Ishikawa (cell line): Measurements from ENCODE around the gene ST6GALNAC2.

Experiments used
- CEBPB ChIP-seq: IDR thresholded peaks from 2 replicates; pipeline ENCODE4 v1.6.1; 2012
- CREB1 ChIP-seq: IDR thresholded peaks from 2 replicates; pipeline ENCODE4 v1.6.1; 2012; ENCODE audit warnings: low read depth
- EGR1 ChIP-seq: IDR thresholded peaks from 2 replicates; pipeline ENCODE4 v1.6.1; 2012
- EP300 ChIP-seq: IDR thresholded peaks from 2 replicates; pipeline ENCODE4 v1.6.1; 2012; ENCODE audit warnings: borderline replicate concordance
- FOXM1 ChIP-seq: IDR thresholded peaks from 2 replicates; pipeline ENCODE4 v1.6.1; 2012; ENCODE audit warnings: low read depth, borderline replicate concordance
- MAX ChIP-seq: IDR thresholded peaks from 2 replicates; pipeline ENCODE4 v1.6.1; 2012
- NFIC ChIP-seq: IDR thresholded peaks from 2 replicates; pipeline ENCODE4 v1.6.1; 2012
- RAD21 ChIP-seq: IDR thresholded peaks from 2 replicates; pipeline ENCODE4 v1.6.1; 2012; ENCODE audit warnings: low read depth
- REST ChIP-seq: IDR thresholded peaks from 2 replicates; pipeline ENCODE4 v1.6.1; 2012; ENCODE audit warnings: low read depth, mild to moderate bottlenecking
- TAF1 ChIP-seq: IDR thresholded peaks from 2 replicates; pipeline ENCODE4 v1.6.1; 2012; ENCODE audit warnings: low read depth, mild to moderate bottlenecking
- TCF12 ChIP-seq: IDR thresholded peaks from 2 replicates; pipeline ENCODE4 v1.6.1; 2012; ENCODE audit warnings: low read depth
- TEAD4 ChIP-seq: IDR thresholded peaks from 2 replicates; pipeline ENCODE4 v1.6.1; 2012
- YY1 ChIP-seq: IDR thresholded peaks from 2 replicates; pipeline ENCODE4 v1.6.1; 2012; ENCODE audit warnings: low read depth
- ZBTB7A ChIP-seq: IDR thresholded peaks from 2 replicates; pipeline ENCODE4 v1.6.1; 2012; ENCODE audit warnings: low read depth
- TF ChIP-seq, protein P1 (sequence below): IDR thresholded peaks from 2 replicates; pipeline ENCODE4 v1.6.1; 2012

ST6GALNAC2 gene

DNA sequence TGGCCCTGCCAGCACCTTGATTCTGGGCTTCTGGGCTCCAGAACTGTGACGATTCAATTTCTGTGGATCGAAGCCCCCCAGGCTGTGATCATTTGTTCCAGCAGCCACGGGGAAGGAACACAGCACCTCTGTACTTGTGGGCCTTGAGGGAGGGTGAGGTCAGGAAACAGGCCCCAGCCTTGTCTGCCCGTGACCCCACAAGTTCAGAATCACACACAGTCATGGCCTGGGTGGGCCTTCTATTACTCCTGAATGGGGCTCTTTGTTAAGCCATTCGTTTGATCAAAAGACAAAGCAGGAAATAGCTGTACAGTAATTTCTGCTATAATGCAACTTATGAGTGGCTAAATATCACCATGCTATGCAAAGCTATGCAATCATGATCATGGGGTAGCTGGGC is 10.1 kb downstream of the ST6GALNAC2 start:
- no peak for TF ChIP-seq EP300
- TF ChIP-seq EGR1 = no peak
- TF ChIP-seq, protein P1, sequence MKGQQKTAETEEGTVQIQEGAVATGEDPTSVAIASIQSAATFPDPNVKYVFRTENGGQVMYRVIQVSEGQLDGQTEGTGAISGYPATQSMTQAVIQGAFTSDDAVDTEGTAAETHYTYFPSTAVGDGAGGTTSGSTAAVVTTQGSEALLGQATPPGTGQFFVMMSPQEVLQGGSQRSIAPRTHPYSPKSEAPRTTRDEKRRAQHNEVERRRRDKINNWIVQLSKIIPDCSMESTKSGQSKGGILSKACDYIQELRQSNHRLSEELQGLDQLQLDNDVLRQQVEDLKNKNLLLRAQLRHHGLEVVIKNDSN = no peak
- TF ChIP-seq REST = no peak
- no peak for TF ChIP-seq TAF1
- no peak for TF ChIP-seq RAD21
- no peak for TF ChIP-seq NFIC
- no peak for TF ChIP-seq TEAD4
- TF ChIP-seq CREB1 = no peak
- no peak for TF ChIP-seq YY1
- no peak for TF ChIP-seq ZBTB7A
- no peak for TF ChIP-seq FOXM1
- TF ChIP-seq MAX = no peak
- no peak for TF ChIP-seq TCF12

GRCh38 chr17:76574166-76574565 is 11.5 kb downstream of the ST6GALNAC2 start:
- TF ChIP-seq TCF12 = no peak
- TF ChIP-seq TEAD4 = no peak
- TF ChIP-seq RAD21 = no peak
- no peak for TF ChIP-seq ZBTB7A
- no peak for TF ChIP-seq REST
- no peak for TF ChIP-seq NFIC
- no peak for TF ChIP-seq CEBPB
- no peak for TF ChIP-seq FOXM1
- TF ChIP-seq, protein P1 = no peak
- no peak for TF ChIP-seq MAX
- TF ChIP-seq CREB1 = no peak

GRCh38 chr17:76573096-76573495 is 12.6 kb downstream of the ST6GALNAC2 start:
- no peak for TF ChIP-seq YY1
- no peak for TF ChIP-seq TEAD4
- TF ChIP-seq FOXM1 = no peak
- no peak for TF ChIP-seq CREB1
- TF ChIP-seq RAD21 = no peak
- TF ChIP-seq CEBPB = no peak
- TF ChIP-seq EP300 = no peak
- TF ChIP-seq REST = no peak
- TF ChIP-seq ZBTB7A = no peak
- no peak for TF ChIP-seq NFIC
- TF ChIP-seq EGR1 = no peak
- no peak for TF ChIP-seq MAX
- no peak for TF ChIP-seq TCF12
- TF ChIP-seq, protein P1 = no peak
- TF ChIP-seq TAF1 = no peak
